Adrenal gland (tissue), 5 donors: ENCODE results near the gene PTPN5.
"Not testable (repeated sequence)": the region's sequence is repeated elsewhere in the genome, so short reads cannot be mapped to it uniquely, and the experiment has no call there.

Experiments
- POLR2A ChIP-seq, 2 donors: fragments of 450-650 bp; IDR thresholded peaks; one replicate each; pipeline ENCODE4 v1.6.1; 2017; ENCODE audit warnings: antibody characterized with exemption in 2 of 2, mild to moderate bottlenecking in 2 of 2, moderate library complexity in 1 of 2
- TF ChIP-seq, protein P1 (sequence below), 6 experiments: fragments of 450-650 bp in 4 of 6; fragments of 200-600 bp in 2 of 6; sonication (generic) in 1 of 6; IDR thresholded peaks; 1 replicate in 5 of 6; 2 replicates in 1 of 6; pipeline versions ENCODE4 v1.5.1 to v1.8.0; 2016 to 2021; ENCODE audit warnings: antibody characterized with exemption in 6 of 6, mild to moderate bottlenecking in 2 of 6, moderate library complexity in 1 of 6
- donor health status: DM: no; HTN: no; CAD: no.

DNA sequence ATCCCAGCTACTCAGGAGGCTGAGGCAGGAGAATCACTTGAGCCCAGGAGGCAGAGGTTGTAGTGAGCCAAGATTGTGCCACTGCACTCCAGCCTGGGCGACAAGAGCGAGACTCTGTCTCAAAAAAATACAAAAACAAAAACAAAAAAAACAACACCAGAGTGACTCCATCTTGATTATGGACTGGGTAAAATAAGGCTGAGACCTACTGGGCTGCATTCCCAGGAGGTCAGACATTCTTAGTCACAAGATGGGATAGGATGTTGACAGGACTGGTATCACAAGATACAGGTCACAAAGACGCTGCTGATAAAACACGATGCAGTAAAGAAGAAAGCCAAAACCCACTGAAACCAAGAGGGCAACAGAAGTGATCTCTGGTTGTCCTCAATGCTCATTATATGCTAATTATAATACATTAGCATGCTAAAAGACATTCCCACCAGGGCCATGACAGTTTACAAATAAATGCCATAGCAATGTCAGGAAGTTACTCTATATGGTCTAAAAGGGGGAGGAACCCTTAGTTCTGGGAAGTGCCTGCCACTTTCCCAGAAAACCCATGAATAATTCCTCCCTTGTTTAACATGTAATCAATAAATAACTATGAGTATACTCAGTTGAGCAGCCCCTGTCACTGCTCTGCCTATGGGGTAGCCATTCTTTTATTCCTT lies 100.0 kb downstream of the PTPN5 start:
- TF ChIP-seq, protein P1, sequence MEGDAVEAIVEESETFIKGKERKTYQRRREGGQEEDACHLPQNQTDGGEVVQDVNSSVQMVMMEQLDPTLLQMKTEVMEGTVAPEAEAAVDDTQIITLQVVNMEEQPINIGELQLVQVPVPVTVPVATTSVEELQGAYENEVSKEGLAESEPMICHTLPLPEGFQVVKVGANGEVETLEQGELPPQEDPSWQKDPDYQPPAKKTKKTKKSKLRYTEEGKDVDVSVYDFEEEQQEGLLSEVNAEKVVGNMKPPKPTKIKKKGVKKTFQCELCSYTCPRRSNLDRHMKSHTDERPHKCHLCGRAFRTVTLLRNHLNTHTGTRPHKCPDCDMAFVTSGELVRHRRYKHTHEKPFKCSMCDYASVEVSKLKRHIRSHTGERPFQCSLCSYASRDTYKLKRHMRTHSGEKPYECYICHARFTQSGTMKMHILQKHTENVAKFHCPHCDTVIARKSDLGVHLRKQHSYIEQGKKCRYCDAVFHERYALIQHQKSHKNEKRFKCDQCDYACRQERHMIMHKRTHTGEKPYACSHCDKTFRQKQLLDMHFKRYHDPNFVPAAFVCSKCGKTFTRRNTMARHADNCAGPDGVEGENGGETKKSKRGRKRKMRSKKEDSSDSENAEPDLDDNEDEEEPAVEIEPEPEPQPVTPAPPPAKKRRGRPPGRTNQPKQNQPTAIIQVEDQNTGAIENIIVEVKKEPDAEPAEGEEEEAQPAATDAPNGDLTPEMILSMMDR (IDR thresholded peaks at IDR 0.05) = not testable (repeated sequence)
- not testable (repeated sequence) for TF ChIP-seq POLR2A (IDR thresholded peaks at IDR 0.05)
